Iris pigment epithelial cell (primary cell): ENCODE data around the gene RNF115.
"Not testable (repeated sequence)": the region's sequence is repeated elsewhere in the genome, so short reads cannot be mapped to it uniquely, and the experiment has no call there.

Experiments
- DNase-seq: peaks from one replicate; pipeline ENCODE4 v3.0.0-alpha.2; 2011; ENCODE audit warnings: low read depth

The RNF115 gene

DNA sequence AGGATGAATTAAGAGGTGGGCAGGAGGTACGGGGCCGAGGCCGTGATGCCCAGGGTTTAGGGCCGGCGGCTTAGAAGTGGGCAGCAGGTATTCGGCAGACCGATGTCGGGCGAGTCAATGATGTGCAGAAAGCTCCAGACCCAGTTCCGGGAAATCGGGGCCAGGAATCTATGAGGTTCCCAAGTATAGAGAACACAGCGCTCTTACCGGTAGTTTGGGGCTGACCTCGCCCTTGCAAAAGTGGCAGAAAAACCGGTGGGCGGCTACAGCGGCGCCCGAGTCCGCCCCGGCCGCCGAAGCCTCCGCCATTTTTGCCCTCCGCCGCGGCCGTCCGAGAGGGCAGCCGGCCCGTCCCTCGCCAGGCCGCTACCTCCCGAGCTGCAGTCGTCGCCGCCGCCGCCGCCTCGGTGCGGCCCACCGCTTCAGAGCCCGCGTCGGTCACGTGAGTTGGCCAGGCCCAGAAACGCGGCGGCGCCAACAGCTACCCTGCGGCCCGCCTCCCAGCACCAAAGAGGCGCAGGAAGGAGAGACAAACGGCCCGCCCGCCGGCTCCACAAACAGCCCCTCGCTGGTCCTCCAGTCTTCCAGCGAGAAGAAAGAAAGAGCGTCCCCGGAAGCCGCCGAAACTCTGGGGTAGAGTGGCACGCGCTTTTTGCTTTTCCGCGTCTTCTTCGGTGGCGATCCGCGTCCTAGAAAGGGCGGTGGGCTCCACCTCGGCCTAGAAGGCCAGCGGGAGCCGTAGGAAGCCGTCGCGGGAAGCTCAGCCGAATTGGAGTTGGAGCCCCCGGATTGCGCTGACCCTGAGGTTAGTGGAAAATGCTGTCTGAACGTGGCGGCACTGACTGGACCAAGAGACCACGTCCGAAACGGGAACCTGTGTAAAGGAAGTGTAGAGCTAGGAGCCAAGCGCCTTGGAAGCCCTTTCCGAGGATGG is at the start of gene RNF115, which contains the start of gene POLR3C:
TSS of gene RNF115 (minus strand) at position 531 of the 934 bp plus-strand sequence. CDS start at position 309, 222 bp downstream.
TSS of gene POLR3C (plus strand) at position 636 of the 934 bp plus-strand sequence. CDS start 1,577 bp downstream, outside the sequence.
- DNase-seq: peak; percentile 92

DNA sequence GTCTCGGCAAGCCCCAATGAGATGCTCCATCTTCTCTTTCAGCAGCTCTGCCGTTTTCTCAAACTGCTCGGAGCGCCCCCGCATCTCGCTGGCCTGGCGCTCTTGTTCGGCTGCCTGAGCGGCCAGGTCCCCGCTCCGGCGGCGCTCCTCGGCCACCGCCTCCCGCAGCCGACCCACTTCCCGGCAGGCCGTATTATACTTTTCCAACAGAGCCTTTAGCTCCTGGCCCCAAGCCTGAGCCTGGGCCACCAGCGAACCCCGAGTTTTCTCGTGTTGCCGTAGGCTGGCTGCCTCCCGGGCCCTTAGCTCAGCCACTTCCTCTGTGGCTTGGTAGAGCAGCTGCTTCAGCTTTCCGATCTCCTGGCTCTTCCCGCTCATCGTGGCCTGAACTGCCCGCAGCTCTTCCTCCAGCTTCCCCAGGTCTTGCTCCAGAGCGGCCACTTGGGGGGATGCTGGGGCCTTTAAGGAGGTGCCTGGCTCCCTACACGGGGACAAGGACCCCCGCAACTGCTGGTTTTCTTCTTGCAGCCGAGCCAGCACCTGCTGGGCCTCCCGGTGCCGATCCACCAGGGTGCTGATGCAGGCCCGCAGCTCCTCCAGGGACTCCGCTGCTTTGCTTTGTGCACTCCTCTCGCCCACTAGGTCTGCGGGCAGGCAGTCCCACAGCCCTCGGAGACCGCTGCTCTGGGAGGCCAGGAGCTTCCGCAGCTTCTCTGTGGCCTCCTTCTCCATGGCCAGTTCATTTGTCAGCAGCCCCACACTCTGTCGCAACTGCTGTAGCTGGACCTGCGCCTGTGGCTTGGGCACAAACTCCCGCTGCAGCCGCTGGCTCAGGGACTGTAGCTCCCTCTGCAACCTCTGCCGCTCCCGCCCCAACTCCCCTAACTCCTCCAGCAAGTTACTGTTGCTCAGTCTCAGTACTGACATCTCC is 48.4 kb upstream of the RNF115 start:
- peak; percentile 59 for DNase-seq

- DNase-seq: no peak
Measured at GRCh38 chr1:145868232-145868631, 44.3 kb upstream of the RNF115 start.

DNA sequence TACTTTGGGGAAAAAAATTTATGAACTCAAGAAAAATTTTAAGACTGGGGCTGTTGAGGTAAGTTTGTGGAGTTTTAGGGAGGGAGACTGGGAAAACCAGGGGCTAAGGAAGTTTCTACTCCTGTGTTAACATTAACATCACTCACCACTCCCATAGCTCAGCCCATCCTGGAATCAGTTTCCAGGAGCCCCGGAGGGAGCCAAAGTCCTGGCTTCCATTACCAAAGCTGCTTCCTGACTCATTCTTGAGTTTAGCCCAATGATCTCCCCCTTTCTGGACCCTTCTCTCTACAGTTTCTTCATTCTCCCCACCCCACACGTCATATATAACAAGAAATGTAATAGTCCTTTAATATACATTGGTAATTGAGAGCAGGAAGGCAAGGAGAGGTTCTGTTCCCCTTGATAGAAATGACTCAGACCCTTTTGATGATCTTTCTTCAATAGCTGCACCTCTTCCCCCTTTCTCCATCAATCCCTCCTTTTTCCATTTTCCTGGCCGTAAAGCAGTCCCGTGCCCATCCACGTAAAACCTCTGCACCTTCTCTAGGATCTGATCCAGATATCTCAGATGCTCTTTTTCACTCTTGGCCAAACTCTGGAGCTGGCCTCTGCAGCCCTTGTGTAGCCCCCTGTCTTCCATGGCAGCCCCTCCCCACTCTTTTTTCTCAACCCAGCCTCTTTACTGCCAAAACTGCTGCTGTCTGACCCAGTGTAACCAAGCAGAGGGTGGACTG is 39.6 kb upstream of the RNF115 start:
- DNase-seq: no peak

DNA sequence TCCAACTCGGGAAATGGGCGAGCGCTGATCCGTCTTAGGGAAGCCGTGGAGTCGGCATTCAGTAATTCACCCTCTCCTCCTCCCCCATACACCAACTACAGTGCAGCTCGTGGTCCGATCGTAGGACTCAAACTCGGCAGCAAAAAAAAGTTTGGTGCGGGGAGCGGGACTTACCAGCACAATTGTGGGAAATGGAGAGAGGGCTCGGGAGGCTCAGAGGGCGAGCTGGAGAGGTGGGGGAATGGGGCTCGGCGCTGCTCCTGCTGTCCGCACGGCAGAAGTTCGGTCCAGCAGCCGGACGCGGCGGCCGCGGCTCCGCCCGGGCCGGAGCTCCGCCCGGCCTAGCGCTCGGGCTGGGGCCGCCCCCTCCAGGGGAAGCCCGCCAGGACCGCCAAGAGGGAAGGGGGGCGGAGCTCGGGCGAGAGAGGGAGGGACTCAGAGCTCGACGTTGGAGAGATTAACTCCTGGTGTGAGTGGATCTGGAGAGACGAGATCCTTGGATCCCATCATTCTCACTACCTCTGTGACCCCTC is 35.7 kb upstream of the RNF115 start:
- peak; percentile 90 for DNase-seq

DNA sequence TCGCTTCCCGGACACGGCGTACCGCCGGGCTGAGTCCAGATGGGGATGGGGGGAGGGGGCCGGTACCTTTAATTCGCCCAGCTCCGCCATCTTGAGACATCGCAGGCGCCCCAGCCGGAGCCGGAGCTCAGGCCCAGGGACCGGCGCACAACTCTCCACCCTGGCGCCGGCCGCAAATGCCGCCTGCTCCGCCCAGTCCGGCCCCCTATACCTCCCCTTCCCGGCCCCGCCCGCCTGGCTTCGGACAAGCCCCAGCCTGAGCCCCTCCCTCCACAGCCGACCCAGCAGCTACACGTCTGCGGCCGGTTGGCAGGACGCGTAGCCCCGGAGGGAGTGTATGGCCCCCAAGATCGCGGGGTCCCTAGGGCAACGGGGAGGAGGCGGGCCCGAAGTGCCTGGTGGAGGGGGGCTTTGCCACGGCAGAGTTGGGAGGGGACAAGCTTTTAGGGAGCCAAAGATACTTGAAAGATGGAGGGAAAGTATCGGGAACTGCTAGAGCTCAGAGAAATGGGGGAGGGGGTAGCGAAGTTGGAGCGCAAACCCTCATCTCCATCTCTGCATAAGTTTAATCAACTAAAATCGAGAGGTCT is 35.1 kb upstream of the RNF115 start, which contains the start of gene PIAS3:
TSS of gene PIAS3 (minus strand) at position 181 of the 590 bp plus-strand sequence. CDS start at position 90, 91 bp downstream.
- peak; percentile 98 for DNase-seq

DNA sequence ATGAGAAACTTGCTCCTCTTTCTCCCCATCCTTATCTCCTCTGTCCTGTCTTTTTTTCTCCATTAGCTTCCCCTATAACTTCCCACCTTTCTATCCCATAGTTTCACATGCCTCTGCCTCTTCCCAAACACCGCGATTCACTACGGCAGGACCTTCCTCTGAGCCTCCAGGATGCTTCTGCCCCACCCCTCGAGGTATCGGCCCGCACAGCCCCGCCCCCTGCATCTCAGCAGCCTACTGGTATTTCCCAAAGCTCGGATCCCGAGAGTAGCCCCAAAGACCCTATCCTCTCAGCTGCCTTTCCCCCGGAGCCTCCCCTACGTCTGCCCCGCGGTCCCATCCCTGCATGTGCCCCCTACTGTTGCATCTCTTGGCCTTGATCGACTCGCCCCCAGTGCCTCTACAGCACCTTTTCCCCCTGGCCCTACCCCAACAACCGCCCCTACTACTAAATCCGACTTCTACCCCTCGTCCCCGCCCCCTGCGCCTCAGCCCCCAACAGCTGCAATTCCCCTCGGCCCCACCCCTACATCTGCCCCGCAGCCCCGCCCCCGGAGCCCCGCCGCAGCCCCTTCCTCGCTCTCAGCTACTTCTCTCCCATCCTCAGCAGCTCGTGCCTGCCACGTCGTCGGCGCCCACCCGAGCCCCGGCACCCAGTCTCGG is 34.5 kb upstream of the RNF115 start:
- DNase-seq: peak; percentile 47

- no peak for DNase-seq
Measured at GRCh38 chr1:145857170-145857569, 33.3 kb upstream of the RNF115 start.

- DNase-seq: no peak
Measured at GRCh38 chr1:145855426-145855948, 31.6 kb upstream of the RNF115 start.

- DNase-seq: peak; percentile 90
Measured at GRCh38 chr1:145849356-145850160, 25.7 kb upstream of the RNF115 start.

DNA sequence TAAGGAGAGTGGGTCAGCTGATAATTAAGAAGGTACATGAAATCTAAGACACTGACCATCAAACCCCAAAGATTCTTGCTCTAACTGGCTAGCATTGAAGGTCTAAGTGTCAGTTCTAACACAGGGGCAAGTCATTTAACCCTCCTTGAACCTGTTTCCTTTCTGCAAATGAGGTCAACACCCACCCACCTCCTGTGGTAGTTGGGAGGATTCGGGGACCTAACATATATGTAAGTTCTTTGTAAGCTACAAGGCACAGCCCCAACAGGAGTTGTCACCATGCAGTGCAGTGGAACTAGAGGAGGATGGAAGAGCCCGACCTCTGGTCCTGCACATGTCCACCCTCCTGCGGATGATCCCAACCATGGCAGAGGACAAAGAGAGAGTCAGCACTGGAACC is 23.9 kb upstream of the RNF115 start:
- no peak for DNase-seq

GRCh38 chr1:145846201-145846612 is 22.3 kb upstream of the RNF115 start:
- DNase-seq: peak; percentile 45

DNA sequence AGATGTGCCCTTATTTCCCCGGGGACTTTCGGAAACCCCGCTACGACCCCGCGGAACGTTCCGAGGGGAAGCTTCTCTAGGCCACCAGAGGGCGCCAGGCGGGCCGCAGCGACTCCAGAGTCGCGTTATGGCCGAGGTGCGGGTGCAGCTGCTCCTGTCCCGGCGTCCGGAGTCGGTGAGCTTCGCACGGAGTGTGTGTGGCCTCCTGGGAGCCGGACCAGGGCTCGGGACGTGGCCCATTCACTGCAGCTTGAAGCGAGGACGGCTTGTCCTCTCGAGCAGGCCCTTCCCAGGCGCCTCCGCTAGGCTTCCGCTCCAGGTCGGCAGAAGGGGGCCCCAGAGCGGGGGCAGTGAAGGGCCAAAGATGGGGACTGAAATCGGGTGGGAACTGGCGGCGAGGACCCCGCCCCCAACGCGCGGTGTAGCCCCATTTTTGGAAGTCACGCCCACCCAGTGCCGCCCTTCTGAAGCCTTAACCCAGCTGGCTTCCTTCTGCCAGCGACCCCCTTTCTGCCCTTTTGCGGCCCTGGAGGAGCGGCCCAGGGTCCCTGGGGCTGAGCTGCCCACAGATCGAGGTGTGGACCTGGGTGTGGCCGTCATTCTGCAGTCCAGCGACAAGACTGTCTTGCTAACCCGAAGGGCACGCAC is 21.7 kb upstream of the RNF115 start, which contains the start of gene NUDT17:
TSS of gene NUDT17 (plus strand) at position 117 of the 648 bp plus-strand sequence. CDS start at position 128, 11 bp downstream.
- DNase-seq: peak; percentile 69

DNA sequence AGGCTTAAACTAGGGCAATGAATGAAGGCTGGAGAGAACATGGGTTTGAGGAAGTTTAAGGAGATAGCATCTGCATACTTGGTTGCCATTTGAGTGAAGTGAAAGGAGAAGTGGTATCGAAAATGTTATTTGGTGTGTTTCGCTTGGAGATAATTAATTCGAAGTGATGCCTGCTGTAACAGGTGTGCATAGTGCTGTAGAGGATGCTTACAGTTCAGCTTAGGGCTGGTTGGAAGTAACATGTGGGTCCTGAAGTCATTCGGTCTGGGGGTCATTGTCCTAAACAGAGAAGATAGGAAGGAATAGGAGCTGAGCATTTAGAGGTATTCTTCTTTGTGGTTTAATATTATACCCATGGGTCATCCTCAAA is 21.2 kb upstream of the RNF115 start:
- DNase-seq: no peak

DNA sequence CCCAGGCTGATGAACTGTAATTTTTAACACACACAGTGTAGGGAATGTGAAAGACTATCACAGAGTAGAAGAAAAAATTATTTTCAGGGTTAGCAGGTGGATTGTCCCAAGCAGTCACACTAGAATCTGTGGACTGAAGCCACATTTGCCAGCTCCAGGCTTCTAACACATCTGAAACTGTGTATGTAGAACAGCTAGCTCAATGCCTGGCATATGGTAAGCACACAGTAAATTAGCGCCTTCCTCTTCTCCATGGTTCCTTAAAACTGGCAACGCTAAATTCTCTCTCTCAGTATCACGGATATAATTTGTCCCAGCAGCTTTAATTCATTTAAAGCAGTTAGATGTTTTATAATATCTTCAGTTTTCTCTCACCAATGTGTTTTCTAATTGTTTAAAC is 19.1 kb upstream of the RNF115 start:
- no peak for DNase-seq

DNA sequence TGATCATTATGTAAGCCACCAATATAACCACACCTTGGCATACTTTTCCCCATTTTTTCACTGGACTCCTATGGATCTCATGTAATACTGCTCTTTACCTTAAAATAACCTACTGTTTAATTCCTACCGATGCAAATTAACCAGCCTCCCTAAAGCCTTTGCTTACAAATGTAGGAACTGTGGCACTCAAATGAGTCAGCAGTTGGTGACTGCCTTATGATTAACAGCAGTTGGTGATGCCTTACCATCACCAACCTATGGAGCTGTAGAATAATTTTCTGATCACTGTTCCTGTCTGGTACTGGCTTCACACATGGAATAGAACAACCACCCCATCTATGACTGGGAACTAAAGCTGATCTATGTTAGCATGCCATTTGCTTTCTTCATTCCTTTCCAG is 13.8 kb upstream of the RNF115 start:
- no peak for DNase-seq

DNA sequence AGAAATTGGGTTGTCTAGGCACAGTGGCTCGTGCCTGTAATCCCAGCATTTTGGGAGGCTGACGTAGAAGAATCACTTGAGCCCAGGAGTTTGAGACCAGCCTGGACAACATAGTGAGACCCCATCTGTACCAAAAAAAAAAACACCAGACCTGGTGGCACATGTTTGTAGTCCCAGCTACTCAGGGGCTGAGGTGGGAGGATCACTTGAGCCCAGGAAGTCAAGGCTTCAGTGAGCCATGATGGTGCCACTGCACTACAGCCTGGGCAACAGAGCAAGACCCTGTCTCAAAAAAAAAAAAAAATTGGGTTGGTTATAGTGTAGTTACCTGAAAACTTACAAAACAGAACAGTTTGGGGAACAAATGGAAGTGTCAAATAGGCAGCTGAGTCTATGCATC is 6.9 kb upstream of the RNF115 start:
- not testable (repeated sequence) for DNase-seq

DNA sequence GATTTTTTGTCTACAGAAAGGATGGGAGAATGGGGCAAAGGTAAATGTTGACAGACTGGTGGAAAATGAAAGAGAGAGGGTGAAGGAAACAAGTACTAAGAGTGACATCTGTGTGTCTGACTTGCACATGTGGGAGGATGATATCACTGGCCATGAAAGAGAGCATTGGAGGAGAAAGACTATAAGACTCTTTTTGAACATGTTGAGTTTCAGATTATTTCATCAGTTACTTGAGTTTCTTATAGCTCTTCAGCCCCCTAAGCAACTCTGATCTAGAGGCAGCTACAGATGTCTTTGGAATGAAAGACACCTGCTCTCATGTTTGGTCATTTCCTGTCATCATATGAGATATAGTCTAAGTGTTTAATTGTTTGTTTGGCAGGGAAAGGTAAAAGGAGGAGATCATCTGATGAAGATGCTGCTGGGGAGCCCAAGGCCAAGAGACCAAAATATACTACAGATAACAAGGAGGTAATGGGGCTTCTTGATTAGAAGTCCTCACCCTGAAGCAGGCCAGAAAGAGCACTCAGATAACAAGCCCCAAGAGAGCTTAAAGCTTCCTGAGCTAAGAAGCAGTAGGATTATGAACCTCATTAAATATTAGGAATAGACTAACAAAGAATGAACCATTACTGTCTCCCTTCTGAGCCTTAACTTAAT is 4.6 kb upstream of the RNF115 start:
- no peak for DNase-seq
